Lung (tissue), 12 donors: Measurements from ENCODE around the gene BTNL9. TPM values are rescaled to one million over a fixed set of nuclear protein-coding genes. Genes with fewer than 3 reads are reported as not detected.
A peak's percentile ranks its signal among the peaks of the same experiment; 100 is the strongest.

Source experiments
- ATAC-seq: fragments of 200-7000 bp; cut with Tn5 transposase; one replicate; pipeline ENCODE4 v1.9.1; 2020; ENCODE audit warnings: moderate number of reproducible peaks; ENCODE audit not compliant: insufficient read depth, low FRiP score
- DNase-seq, 3 donors: peaks; one replicate each; pipeline ENCODE4 v3.0.0-alpha.2; 2013 to 2017
- H3K27ac ChIP-seq, 2 donors: one replicate each; pipeline ENCODE4 v1.5.1; 2013; ENCODE audit warnings: mild to moderate bottlenecking in 2 of 2, moderate library complexity in 2 of 2, control low read depth in 1 of 2, inconsistent platforms in 1 of 2, low read depth in 1 of 2, low read length in 1 of 2
- H3K27me3 ChIP-seq, 3 donors: one replicate each; pipeline ENCODE4 v1.5.1; 2013; ENCODE audit warnings: low read length in 2 of 3; ENCODE audit not compliant: control insufficient read depth in 3 of 3, insufficient read depth in 3 of 3
- H3K36me3 ChIP-seq, 4 donors: one replicate each; pipeline ENCODE4 v1.5.1; 2013; ENCODE audit warnings: low read length in 4 of 4, mild to moderate bottlenecking in 1 of 4, moderate library complexity in 1 of 4; ENCODE audit not compliant: control insufficient read depth in 4 of 4, insufficient read depth in 4 of 4
- H3K4me1 ChIP-seq, 5 donors: one replicate each; pipeline ENCODE4 v1.5.1; 2013; ENCODE audit warnings: low read length in 5 of 5, mild to moderate bottlenecking in 2 of 5, moderate library complexity in 1 of 5; ENCODE audit not compliant: control insufficient read depth in 5 of 5, insufficient read depth in 5 of 5
- H3K4me3 ChIP-seq: one replicate; pipeline ENCODE4 v1.5.1; 2013; ENCODE audit warnings: mild to moderate bottlenecking, control low read depth, moderate library complexity
- H3K9ac ChIP-seq, 2 donors: one replicate each; pipeline ENCODE4 v1.5.1; 2013; ENCODE audit warnings: low read length in 2 of 2, control low read depth in 1 of 2; ENCODE audit not compliant: insufficient read depth in 1 of 2
- H3K9me3 ChIP-seq, 4 donors: one replicate each; pipeline ENCODE4 v1.5.1; 2013; ENCODE audit warnings: low read length in 3 of 4, mild to moderate bottlenecking in 1 of 4, moderate library complexity in 1 of 4; ENCODE audit not compliant: control insufficient read depth in 4 of 4, insufficient read depth in 3 of 4
- CTCF ChIP-seq: IDR thresholded peaks from 2 replicates; pipeline ENCODE4 v1.5.1; 2012; ENCODE audit warnings: mild to moderate bottlenecking; ENCODE audit errors: control extremely low read depth, extremely low read depth
- WGBS, 2 donors: extraction: QIAGEN DNeasy Blood & Tissue Kit; methylation state at CpG; one replicate each; pipeline ENCODE4 v1.1.7; 2013; 5-methylcytosine and 5-hydroxymethylcytosine counted together
- polyA plus RNA-seq, 2 donors: library from polyadenylated mRNA; stranded (reverse); fragments of 200-250 nt; gene quantifications; one replicate each; pipeline ENCODE4 v1.2.1, GENCODE V29; 2013
- total RNA-seq, 2 donors: library from RNA; depleted of rRNA in 1 of 2; stranded (reverse); fragments of >200 nt in 1 of 2; gene quantifications; one replicate each; pipeline ENCODE4 v1.2.1, GENCODE V29; 2014 to 2021
- donor health status: control.
- donor health status: control.
- donor health status: Bipolar disorder and iron deficiency.
- donor health status: healthy.
- donor health status: DM: yes; HTN: yes; CAD: no.

BTNL9 gene
- total and polyA plus RNA-seq, 4 donors = 23.5 to 73.1 (median 62.3) TPM

DNA sequence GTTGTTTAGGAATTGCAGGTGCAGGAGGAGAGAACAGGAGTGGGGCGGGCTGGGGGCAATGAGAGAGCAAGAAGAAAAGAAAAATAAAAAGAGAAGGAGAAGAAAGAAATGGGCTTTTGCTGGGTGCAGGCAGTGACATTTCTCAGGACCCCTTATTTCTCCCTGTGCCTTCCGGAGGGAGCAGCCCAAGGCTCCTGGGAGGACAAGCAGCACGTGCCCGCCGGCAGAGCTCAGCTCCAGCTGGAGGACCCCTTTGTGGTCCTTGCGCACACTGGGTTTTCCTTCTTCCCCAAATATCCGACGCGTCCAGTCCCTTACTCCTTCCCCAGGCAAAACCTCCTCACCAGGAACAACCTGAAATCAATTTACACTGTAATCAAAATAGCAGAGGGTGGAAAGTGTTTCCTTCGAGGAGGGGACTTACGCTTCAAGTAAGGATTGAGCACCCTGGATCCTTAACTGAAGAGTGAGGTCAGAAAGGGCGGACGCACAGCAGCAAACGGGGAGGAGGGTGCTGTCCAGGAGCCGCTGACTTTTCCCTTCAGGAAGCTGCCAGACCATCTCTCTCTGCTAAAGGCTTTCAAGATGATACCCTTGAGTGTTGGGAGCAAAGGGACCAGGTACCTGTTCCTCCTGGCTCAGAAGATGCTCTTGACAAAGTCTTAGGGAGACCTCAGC, 2.1 kb downstream of the BTNL9 start:
- no peak overlapping the region for H3K9ac ChIP-seq
- no peak for DNase-seq
- H3K36me3 ChIP-seq = no peaks in the 10 kb centered on the region
- H3K27ac ChIP-seq = peak overlapping the region; percentile 78 to 81
- peaks cover 0 to 10% (median 0%) of the 10 kb centered on the region in 5 donors for H3K4me1 ChIP-seq
- peak overlapping the region; percentile 9 for H3K4me3 ChIP-seq
- no peaks in the 10 kb centered on the region for H3K9me3 ChIP-seq
- no peak for ATAC-seq
- 51 to 63% methylated on average over 15 of the region's 15 CpGs for WGBS, 2 donors
- peaks cover 0 to 27% (median 2%) of the 10 kb centered on the region in 3 donors for H3K27me3 ChIP-seq
- TF ChIP-seq CTCF = no peak

DNA sequence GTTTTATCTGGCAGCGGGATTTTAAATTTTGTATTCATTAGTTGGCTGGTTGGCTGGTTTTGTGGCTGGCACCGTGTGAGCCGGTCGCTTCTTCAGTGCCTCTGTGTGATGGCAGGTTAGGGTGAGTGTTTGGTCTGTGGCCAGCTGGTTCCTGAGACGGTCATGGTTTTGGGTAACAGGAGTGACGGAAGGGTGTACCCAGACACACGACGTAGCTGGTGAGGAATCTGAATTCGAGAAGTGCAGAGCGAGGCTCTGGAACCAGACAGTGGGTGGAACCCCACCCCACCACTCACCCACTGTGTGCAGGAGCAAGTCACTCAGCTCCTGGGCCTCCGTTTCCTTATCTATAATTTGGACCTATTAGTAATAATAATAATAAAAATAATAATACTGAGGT, 2.7 kb downstream of the BTNL9 start:
- H3K4me3 ChIP-seq = no peak overlapping the region
- H3K27me3 ChIP-seq = peaks cover 0 to 28% (median 2%) of the 10 kb centered on the region in 3 donors
- ATAC-seq (no peak), DNase-seq (no peak)
- no peaks in the 10 kb centered on the region for H3K36me3 ChIP-seq
- no peaks in the 10 kb centered on the region for H3K9me3 ChIP-seq
- TF ChIP-seq CTCF = no peak
- H3K9ac ChIP-seq = no peak overlapping the region
- H3K4me1 ChIP-seq = peaks cover 0 to 10% (median 0%) of the 10 kb centered on the region in 5 donors
- WGBS, 2 donors = 61 to 64% methylated on average over 11 of the region's 11 CpGs
- peak overlapping the region; percentile 78 to 81 for H3K27ac ChIP-seq

DNA sequence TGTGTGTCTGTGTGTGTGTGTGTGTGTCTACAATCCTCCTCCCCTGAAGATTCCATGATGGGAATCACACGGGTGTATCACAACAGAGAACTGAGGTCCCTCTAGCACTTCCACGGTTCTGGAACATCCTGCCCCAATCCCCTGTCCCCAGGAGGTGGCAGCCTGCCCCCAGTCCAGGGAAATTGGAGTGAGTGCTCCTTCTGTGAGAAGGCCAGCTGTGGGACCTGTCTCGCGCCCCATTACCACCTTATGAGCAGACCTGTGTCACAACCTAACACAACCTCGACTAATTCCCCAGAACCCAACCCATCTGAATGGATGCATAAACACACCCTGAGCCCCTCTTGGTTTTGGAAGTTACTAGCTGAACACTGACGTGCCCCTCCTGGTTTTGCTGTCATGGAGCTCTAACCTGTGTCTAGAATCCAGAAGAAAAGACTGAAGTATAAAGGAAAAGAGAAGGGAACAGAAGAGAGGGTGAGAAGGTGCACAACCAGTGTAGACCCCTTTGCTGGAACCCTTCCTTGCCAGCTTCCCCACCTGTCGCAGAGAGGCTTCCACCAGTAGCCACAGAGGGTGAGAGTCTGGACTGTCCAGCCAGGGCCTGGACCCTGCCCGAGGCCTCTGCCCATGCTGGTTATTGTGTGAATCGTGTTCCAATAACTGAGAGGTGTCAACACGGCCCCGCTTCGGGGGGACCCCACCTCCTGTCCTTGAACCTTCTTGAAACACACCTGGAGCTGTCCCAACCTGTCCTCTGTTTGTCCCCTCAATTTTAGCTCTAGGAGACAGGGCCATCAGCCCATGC, 3.4 kb downstream of the BTNL9 start:
- Histone ChIP-seq H3K27me3 (peaks cover 0 to 35% (median 5%) of the 10 kb centered on the region in 3 donors), H3K9ac (no peak overlapping the region)
- ATAC-seq = no peak

More for the DNA sequence above, 3.4 kb downstream of the BTNL9 start:
- no peak for TF ChIP-seq CTCF
- peak overlapping the region; percentile 54 for H3K27ac ChIP-seq
- 69 to 79% methylated on average over 12 of the region's 12 CpGs for WGBS, 2 donors
- H3K36me3 ChIP-seq = no peaks in the 10 kb centered on the region
- no peak for DNase-seq
- no peak overlapping the region for H3K4me3 ChIP-seq
- peaks cover 0 to 7% (median 0%) of the 10 kb centered on the region in 5 donors for H3K4me1 ChIP-seq
- H3K9me3 ChIP-seq = no peaks in the 10 kb centered on the region
